Smooth muscle cell (in vitro differentiated cells): Measurements from ENCODE around the gene PLAC8L1. TPM values are rescaled to one million over a fixed set of nuclear protein-coding genes. Genes with fewer than 3 reads are reported as not detected.

Experiments
- DNase-seq: peaks from one replicate; lab custom pipeline; 2025; ENCODE audit not compliant: unreplicated experiment; lab: John Stamatoyannopoulos, UW
- H2AFZ ChIP-seq: fragments of 200-600 bp; sonication (generic); 2 replicates; pipeline ENCODE4 v1.6.0; 2016; ENCODE audit warnings: antibody characterized with exemption, low read depth, mild to moderate bottlenecking
- H3F3A ChIP-seq: fragments of 200-600 bp; sonication (generic); 2 replicates; pipeline ENCODE4 v1.6.0; 2017; ENCODE audit warnings: antibody characterized with exemption, low read depth
- H3K27ac ChIP-seq: fragments of 200-600 bp; sonication (generic); 2 replicates; pipeline ENCODE4 v1.5.1; 2016; ENCODE audit warnings: low read depth, mild to moderate bottlenecking
- H3K27me3 ChIP-seq: fragments of 200-600 bp; sonication (generic); 2 replicates; pipeline ENCODE4 v1.6.1; 2016; ENCODE audit warnings: low read depth, mild to moderate bottlenecking
- H3K36me3 ChIP-seq: fragments of 200-600 bp; sonication (generic); 2 replicates; pipeline ENCODE4 v1.5.1; 2016; ENCODE audit warnings: low read depth
- H3K4me1 ChIP-seq: fragments of 200-600 bp; sonication (generic); 2 replicates; pipeline ENCODE4 v1.5.1; 2016; ENCODE audit warnings: low read depth
- H3K4me2 ChIP-seq: fragments of 200-600 bp; sonication (generic); 2 replicates; pipeline ENCODE4 v1.6.0; 2016; ENCODE audit warnings: mild to moderate bottlenecking
- H3K4me3 ChIP-seq: fragments of 200-600 bp; sonication (generic); 2 replicates; pipeline ENCODE4 v1.5.1; 2016; ENCODE audit warnings: mild to moderate bottlenecking
- H3K79me2 ChIP-seq: fragments of 200-600 bp; sonication (generic); 2 replicates; pipeline ENCODE4 v1.6.0; 2016; ENCODE audit warnings: low read depth, mild to moderate bottlenecking
- H3K9ac ChIP-seq: fragments of 200-600 bp; sonication (generic); 2 replicates; pipeline ENCODE4 v1.6.0; 2016; ENCODE audit warnings: low read depth
- H3K9me3 ChIP-seq: fragments of 200-600 bp; sonication (generic); replicated peaks from 2 replicates; pipeline ENCODE4 v1.5.1; 2016; ENCODE audit warnings: low read depth
- H4K20me1 ChIP-seq: fragments of 200-600 bp; sonication (generic); 2 replicates; pipeline ENCODE4 v1.6.0; 2016; ENCODE audit warnings: low read depth
- CTCF ChIP-seq: fragments of 200-600 bp; sonication (generic); IDR thresholded peaks from 2 replicates; pipeline ENCODE4 v1.5.1; 2017; ENCODE audit warnings: borderline replicate concordance, mild to moderate bottlenecking, antibody characterized with exemption; ENCODE audit not compliant: insufficient read depth, poor library complexity, severe bottlenecking
- WGBS: methylation state at CpG from one replicate; pipeline ENCODE4 v1.1.7; 2016; ENCODE audit warnings: low lambda C conversion rate; 5-methylcytosine and 5-hydroxymethylcytosine counted together
- polyA plus RNA-seq: library from polyadenylated mRNA; unstranded; fragments of >200 nt; fragmentation: Nextera tagmentation; extraction: Ambion mirVana; gene quantifications from 2 replicates; pipeline ENCODE4 v1.2.1, GENCODE V29; 2016
- total RNA-seq: library from RNA; depleted of rRNA; stranded (reverse); fragments of >200 nt; gene quantifications from 2 replicates; pipeline ENCODE4 v1.2.3, GENCODE V29; 2014

Gene PLAC8L1
- total RNA-seq = not detected in 2 replicates
- polyA plus RNA-seq = 0.35 TPM in 1 of 2 replicates, not detected in the other

- Histone ChIP-seq H3K9me3 (no peaks in the 10 kb centered on the region), H2AFZ (no peak within 1 kb of the TSS), H4K20me1 (no peaks in the 10 kb centered on the region), H3K9ac (no peak within 1 kb of the TSS), H3K36me3 (no peaks in the 10 kb centered on the region), H3K27ac (no peak within 1 kb of the TSS), H3K4me1 (peaks cover 4% of the 10 kb centered on the region), H3K4me2 (no peak within 1 kb of the TSS), H3K4me3 (no peak within 1 kb of the TSS), H3K79me2 (no peaks in the 10 kb centered on the region), H3F3A (no peaks in the 10 kb centered on the region), H3K27me3 (no peaks in the 10 kb centered on the region)
- WGBS = 96% methylated on average over 2 of the region's 2 CpGs
- no peak for TF ChIP-seq CTCF
- no peak for DNase-seq
These were observed at the start of gene PLAC8L1 for GRCh38 chr5:146105477-146105876. PLAC8L1 (minus strand) TSS chr5:146105577; CDS start chr5:146104311, 1,266 bp downstream.

GRCh38 chr5:146151970-146152369 lies 46.6 kb upstream of the PLAC8L1 start:
- peaks cover 59% of the 10 kb centered on the region for H3K36me3 ChIP-seq
- no peak for DNase-seq

GRCh38 chr5:146137967-146138403 lies 32.6 kb upstream of the PLAC8L1 start:
- Histone ChIP-seq H4K20me1 (no peaks in the 10 kb centered on the region), H3K79me2 (no peaks in the 10 kb centered on the region), H3K36me3 (peaks cover 22% of the 10 kb centered on the region), H3F3A (no peaks in the 10 kb centered on the region), H3K27me3 (no peaks in the 10 kb centered on the region), H3K4me3 (no peak overlapping the region), H3K9ac (no peak overlapping the region), H2AFZ (no peak overlapping the region), H3K4me2 (no peak overlapping the region), H3K9me3 (no peaks in the 10 kb centered on the region), H3K4me1 (no peaks in the 10 kb centered on the region), H3K27ac (no peak overlapping the region)
- TF ChIP-seq CTCF = no peak
- 81% methylated on average over 8 of the region's 8 CpGs for WGBS
- DNase-seq = no peak

More at GRCh38 chr5:146151970-146152369, 46.6 kb upstream of the PLAC8L1 start:
- WGBS = 80% methylated on average over 3 of the region's 3 CpGs
- no peak for TF ChIP-seq CTCF
- Histone ChIP-seq H3K4me1 (no peaks in the 10 kb centered on the region), H4K20me1 (no peaks in the 10 kb centered on the region), H3K9me3 (no peaks in the 10 kb centered on the region), H3K9ac (no peak overlapping the region), H3F3A (no peaks in the 10 kb centered on the region), H2AFZ (no peak overlapping the region), H3K27me3 (no peaks in the 10 kb centered on the region), H3K4me3 (no peak overlapping the region), H3K79me2 (peaks cover 3% of the 10 kb centered on the region), H3K27ac (no peak overlapping the region), H3K4me2 (no peak overlapping the region)

- no peaks in the 10 kb centered on the region for H3K27me3 ChIP-seq
- H4K20me1 ChIP-seq = peaks cover 8% of the 10 kb centered on the region
- H3K79me2 ChIP-seq = no peaks in the 10 kb centered on the region
- DNase-seq = no peak
- H3K4me2 ChIP-seq = no peak overlapping the region
- WGBS = 80% methylated on average over 3 of the region's 3 CpGs
- no peak overlapping the region for H3K9ac ChIP-seq
- peaks cover 42% of the 10 kb centered on the region for H3K36me3 ChIP-seq
- H3K4me3 ChIP-seq = no peak overlapping the region
- no peaks in the 10 kb centered on the region for H3K9me3 ChIP-seq
- H3K4me1 ChIP-seq = no peaks in the 10 kb centered on the region
- no peak overlapping the region for H2AFZ ChIP-seq
- no peak overlapping the region for H3K27ac ChIP-seq
- peak; percentile 88 for TF ChIP-seq CTCF
- H3F3A ChIP-seq = no peaks in the 10 kb centered on the region
These were observed 25.2 kb upstream of the PLAC8L1 start for GRCh38 chr5:146130440-146131045.
